GM21447 (cell line): Measurements from ENCODE around the gene LRFN2.

ENCODE experiments used
- ATAC-seq: cut with Tn5 transposase; IDR thresholded peaks from one replicate; pipeline ENCODE4 v1.9.1; 2021; ENCODE audit not compliant: unreplicated experiment

LRFN2 gene

GRCh38 chr6:40353197-40353966 is 233.8 kb downstream of the LRFN2 start:
- no peak for ATAC-seq

GRCh38 chr6:40352527-40353170 is 234.5 kb downstream of the LRFN2 start:
- no peak for ATAC-seq

GRCh38 chr6:40352006-40352405 is 235.2 kb downstream of the LRFN2 start:
- no peak for ATAC-seq

- no peak for ATAC-seq
Measured at GRCh38 chr6:40350747-40351217, 236.4 kb downstream of the LRFN2 start.

GRCh38 chr6:40349901-40350746 is 237.0 kb downstream of the LRFN2 start:
- ATAC-seq, result no peak

- ATAC-seq, result no peak
Measured at GRCh38 chr6:40349123-40349900, 237.9 kb downstream of the LRFN2 start.

- no peak for ATAC-seq
Measured at GRCh38 chr6:40348591-40348990, 238.6 kb downstream of the LRFN2 start.

- ATAC-seq, result no peak
Measured at GRCh38 chr6:40347571-40348011, 239.6 kb downstream of the LRFN2 start.

GRCh38 chr6:40346246-40346645 is 240.9 kb downstream of the LRFN2 start:
- no peak for ATAC-seq

GRCh38 chr6:40344566-40345167 is 242.5 kb downstream of the LRFN2 start:
- ATAC-seq, result no peak

GRCh38 chr6:40343877-40344565 is 243.1 kb downstream of the LRFN2 start:
- no peak for ATAC-seq

GRCh38 chr6:40343318-40343876 is 243.8 kb downstream of the LRFN2 start:
- no peak for ATAC-seq

GRCh38 chr6:40342723-40343122 is 244.4 kb downstream of the LRFN2 start:
- no peak for ATAC-seq

GRCh38 chr6:40341726-40342125 is 245.4 kb downstream of the LRFN2 start:
- no peak for ATAC-seq
